Measurements from ENCODE around the gene PALM2AKAP2. TPM values are rescaled to one million over a fixed set of nuclear protein-coding genes. Genes with fewer than 3 reads are reported as not detected.

The PALM2AKAP2 gene
- under 1 TPM; 0.05 to 0.30 TPM for total RNA-seq

DNA sequence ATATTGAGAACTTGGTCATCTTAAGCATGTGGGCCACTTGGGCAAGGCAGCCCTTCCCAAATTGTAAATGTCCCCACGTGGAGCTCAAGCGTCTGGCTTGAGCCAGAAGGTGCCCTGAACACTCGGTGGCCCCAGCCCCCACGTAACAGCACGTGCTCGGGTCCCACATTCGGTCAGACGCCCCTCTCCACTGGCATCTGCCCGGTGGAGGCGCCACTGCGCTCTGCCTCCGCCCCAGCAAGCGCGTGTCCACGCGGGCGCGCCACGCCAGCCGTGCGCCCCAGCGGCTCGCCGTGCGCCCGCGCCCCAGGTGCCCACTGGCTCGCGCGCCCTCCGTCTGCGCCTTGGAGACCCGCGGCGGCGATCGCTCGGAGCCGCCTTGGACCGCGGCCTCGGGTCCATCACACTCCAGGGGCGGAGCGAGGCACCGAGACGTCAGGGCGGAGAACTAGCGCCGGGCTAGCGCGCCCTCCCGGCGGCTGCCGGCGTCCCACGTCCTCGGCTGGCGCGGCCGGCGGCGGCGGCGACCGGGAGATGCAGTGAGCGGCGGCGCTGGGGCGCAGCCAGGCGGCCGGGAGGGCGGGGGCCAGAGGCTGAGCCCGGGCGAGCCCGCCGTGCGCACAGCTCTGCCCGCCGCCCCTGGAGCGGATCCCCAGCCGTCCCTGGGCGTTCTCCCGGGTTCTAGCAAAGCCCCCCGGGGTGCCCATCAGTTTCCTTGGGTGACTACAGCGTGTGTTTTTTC, at the start of gene PALM2AKAP2:
TSS of gene PALM2AKAP2 (plus strand) at position 488 of the 742 bp plus-strand sequence. CDS start 291 bp downstream, outside the sequence.
- H3K27me3 Mint-ChIP-seq (ENCODE audit: low read depth) = peaks cover 57% of the 10 kb centered on the region
- no peak within 1 kb of the TSS for H3K27ac Mint-ChIP-seq
- no peaks in the 10 kb centered on the region for H3K36me3 Mint-ChIP-seq (ENCODE audit: insufficient read depth in 2 of 2)
- H3K4me3 Mint-ChIP-seq = peak within 1 kb of the TSS; percentile 35 to 36
- peak; percentile 1 to 7 for DNase-seq
- H3K4me1 Mint-ChIP-seq (ENCODE audit: low read depth) = no peaks in the 10 kb centered on the region
- ATAC-seq (replicated peaks in 1 of 2) = peak; percentile 23 to 50
- no peaks in the 10 kb centered on the region for H3K9me3 Mint-ChIP-seq

DNA sequence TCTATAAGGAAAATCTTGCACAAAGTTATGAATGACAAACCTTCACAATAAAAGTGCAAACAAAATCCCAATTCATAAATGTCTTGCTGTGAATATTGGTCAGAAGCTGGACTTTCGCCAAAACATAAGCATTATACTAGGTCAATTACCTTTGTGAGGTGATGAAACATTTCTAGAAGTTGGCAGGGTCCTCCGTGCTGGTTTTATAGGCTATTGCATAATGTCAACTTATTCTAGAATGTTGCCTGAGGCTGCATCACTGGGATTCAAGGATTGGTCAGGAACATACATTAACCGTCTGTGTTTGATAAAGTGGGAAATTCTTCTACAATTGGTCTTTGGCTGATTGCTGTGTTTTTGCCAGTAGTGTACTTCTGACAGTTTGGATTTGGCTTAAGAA, 49.8 kb upstream of the PALM2AKAP2 start:
- DNase-seq = no peak
- no peak overlapping the region for H3K27ac Mint-ChIP-seq
- no peaks in the 10 kb centered on the region for H3K36me3 Mint-ChIP-seq (ENCODE audit: insufficient read depth in 2 of 2)
- H3K27me3 Mint-ChIP-seq (ENCODE audit: low read depth) = peaks cover 10% of the 10 kb centered on the region
- peaks cover 6% of the 10 kb centered on the region for H3K4me1 Mint-ChIP-seq (ENCODE audit: low read depth)
- peaks cover 2 to 3% of the 10 kb centered on the region in 2 donors for H3K9me3 Mint-ChIP-seq
- H3K4me3 Mint-ChIP-seq = no peak overlapping the region
- ATAC-seq (replicated peaks in 1 of 2) = no peak

DNA sequence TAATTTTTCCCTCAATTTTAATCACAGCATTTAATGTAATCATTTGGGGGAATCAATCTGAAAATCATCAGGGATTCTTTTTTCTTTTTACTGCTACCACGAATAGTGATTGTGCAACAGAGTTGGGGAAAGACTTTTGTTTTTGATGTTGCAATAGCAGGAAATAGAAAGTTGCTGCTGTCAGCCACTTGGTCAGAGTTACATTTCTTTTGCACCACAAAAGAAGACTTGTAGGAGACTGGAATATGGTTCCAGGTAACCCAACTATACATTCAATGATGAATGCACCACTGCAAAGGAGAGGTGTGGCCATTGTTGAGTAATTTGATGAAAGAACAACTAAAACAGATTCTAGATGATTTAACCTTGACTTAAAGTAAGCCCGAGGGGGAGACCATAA, 46.3 kb upstream of the PALM2AKAP2 start:
- ATAC-seq (replicated peaks in 1 of 2) (peak; percentile 71 to 77), DNase-seq (no peak)
- Mint-ChIP-seq H3K36me3 (ENCODE audit: insufficient read depth in 2 of 2) (no peaks in the 10 kb centered on the region), H3K27ac (no peak overlapping the region), H3K4me3 (no peak overlapping the region), H3K9me3 (peaks cover 0 to 1% of the 10 kb centered on the region in 2 donors), H3K4me1 (ENCODE audit: low read depth) (peaks cover 6% of the 10 kb centered on the region), H3K27me3 (ENCODE audit: low read depth) (peaks cover 17% of the 10 kb centered on the region)

DNA sequence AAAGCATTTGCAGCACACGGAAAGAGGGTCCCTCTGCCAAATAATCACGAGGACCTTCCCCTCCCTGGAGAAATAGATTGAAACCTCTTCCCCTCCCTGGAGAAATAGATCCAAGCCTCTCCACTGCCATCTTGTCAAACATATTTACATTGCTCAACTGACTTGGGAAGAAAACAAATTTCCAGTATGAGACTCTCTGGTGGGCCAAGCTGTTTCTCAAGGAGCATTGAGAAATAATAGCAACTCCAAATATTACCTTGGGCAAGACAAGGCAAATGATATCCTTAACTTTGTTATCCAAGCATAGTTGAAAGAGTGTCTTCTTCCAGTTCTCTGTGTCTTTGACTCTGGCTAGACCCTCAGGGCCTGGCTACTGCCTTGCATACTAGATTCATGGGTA, 45.2 kb upstream of the PALM2AKAP2 start:
- no peak for DNase-seq
- no peak overlapping the region for H3K4me3 Mint-ChIP-seq
- H3K9me3 Mint-ChIP-seq = peaks cover 0 to 1% of the 10 kb centered on the region in 2 donors
- peaks cover 17% of the 10 kb centered on the region for H3K27me3 Mint-ChIP-seq (ENCODE audit: low read depth)
- no peak for ATAC-seq (replicated peaks in 1 of 2)
- peaks cover 6% of the 10 kb centered on the region for H3K4me1 Mint-ChIP-seq (ENCODE audit: low read depth)
- H3K27ac Mint-ChIP-seq = no peak overlapping the region
- no peaks in the 10 kb centered on the region for H3K36me3 Mint-ChIP-seq (ENCODE audit: insufficient read depth in 2 of 2)

DNA sequence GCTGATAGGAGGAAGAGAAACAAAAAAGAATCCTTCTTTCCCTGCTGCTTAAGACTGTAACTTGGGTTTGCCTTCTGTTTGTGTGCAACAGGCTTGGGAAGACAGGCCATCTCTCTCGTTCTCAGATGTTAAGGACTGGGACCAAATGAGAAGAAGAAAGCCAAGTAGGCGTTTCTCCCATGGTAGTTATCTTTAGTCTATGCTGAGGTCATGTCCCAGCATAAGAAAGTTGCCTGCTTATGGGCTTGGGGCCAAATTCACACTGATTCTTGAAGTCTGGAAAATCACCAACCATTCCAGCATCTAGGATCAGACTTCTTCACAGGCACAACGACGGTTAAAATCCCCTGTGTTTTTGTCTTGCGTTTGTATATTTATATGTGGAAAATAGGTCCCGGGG, 44.2 kb upstream of the PALM2AKAP2 start:
- DNase-seq (no peak), ATAC-seq (replicated peaks in 1 of 2) (no peak)
- H3K9me3 Mint-ChIP-seq = peaks cover 0 to 1% of the 10 kb centered on the region in 2 donors
- H3K36me3 Mint-ChIP-seq (ENCODE audit: insufficient read depth in 2 of 2) = no peaks in the 10 kb centered on the region
- no peak overlapping the region for H3K4me3 Mint-ChIP-seq
- H3K27ac Mint-ChIP-seq = no peak overlapping the region
- H3K27me3 Mint-ChIP-seq (ENCODE audit: low read depth) = peaks cover 13% of the 10 kb centered on the region
- H3K4me1 Mint-ChIP-seq (ENCODE audit: low read depth) = peaks cover 6% of the 10 kb centered on the region

DNA sequence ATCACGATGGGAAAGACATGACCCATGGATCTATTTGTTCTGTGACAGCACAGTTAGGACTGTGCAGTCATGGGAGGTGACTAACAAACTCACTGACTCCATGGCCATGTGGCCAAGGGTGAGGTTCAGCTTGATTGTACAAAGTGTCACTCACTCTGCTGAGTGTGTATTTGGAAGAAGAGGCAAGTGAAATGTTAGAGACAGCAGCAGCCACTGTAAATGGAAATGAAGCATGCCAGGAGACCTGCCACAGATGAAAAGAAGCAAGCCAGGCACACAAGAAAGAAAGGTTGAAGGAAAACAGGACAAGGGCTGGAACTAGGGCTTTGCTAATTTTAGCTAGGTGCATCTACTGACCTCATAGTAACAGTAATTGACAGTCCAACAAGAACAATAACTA, 42.7 kb upstream of the PALM2AKAP2 start:
- H3K27me3 Mint-ChIP-seq (ENCODE audit: low read depth) = peaks cover 18% of the 10 kb centered on the region
- no peak overlapping the region for H3K4me3 Mint-ChIP-seq
- ATAC-seq (replicated peaks in 1 of 2) = no peak

DNA sequence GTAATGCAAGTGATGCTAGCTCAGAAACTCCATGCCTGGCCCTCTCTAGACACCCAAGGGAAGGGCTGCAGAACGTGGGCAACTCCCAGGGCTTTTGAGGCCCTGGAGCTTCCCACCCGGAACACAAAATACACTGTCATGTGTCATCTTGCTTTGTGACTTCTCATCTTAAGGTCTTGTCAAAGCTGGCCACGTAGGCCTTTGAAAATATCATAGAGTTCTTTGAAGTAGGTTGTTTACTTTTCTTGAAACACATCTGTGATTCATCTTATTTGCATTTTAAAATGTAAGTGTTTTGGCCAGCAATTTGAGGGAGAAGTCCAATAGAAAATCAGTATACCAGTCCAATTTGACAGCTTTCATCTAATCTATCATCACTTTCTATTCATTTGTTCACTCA, 40.2 kb upstream of the PALM2AKAP2 start:
- H3K9me3 Mint-ChIP-seq = peaks cover 0 to 1% of the 10 kb centered on the region in 2 donors
- no peaks in the 10 kb centered on the region for H3K4me1 Mint-ChIP-seq (ENCODE audit: low read depth)
- ATAC-seq (replicated peaks in 1 of 2) (no peak), DNase-seq (no peak)
- H3K27me3 Mint-ChIP-seq (ENCODE audit: low read depth) = peaks cover 23% of the 10 kb centered on the region
- no peaks in the 10 kb centered on the region for H3K36me3 Mint-ChIP-seq (ENCODE audit: insufficient read depth in 2 of 2)
- no peak overlapping the region for H3K4me3 Mint-ChIP-seq
- no peak overlapping the region for H3K27ac Mint-ChIP-seq

More for the DNA sequence above, 42.7 kb upstream of the PALM2AKAP2 start:
- no peaks in the 10 kb centered on the region for H3K36me3 Mint-ChIP-seq (ENCODE audit: insufficient read depth in 2 of 2)
- DNase-seq = no peak
- peaks cover 6% of the 10 kb centered on the region for H3K4me1 Mint-ChIP-seq (ENCODE audit: low read depth)
- no peak overlapping the region for H3K27ac Mint-ChIP-seq
- peaks cover 0 to 1% of the 10 kb centered on the region in 2 donors for H3K9me3 Mint-ChIP-seq

DNA sequence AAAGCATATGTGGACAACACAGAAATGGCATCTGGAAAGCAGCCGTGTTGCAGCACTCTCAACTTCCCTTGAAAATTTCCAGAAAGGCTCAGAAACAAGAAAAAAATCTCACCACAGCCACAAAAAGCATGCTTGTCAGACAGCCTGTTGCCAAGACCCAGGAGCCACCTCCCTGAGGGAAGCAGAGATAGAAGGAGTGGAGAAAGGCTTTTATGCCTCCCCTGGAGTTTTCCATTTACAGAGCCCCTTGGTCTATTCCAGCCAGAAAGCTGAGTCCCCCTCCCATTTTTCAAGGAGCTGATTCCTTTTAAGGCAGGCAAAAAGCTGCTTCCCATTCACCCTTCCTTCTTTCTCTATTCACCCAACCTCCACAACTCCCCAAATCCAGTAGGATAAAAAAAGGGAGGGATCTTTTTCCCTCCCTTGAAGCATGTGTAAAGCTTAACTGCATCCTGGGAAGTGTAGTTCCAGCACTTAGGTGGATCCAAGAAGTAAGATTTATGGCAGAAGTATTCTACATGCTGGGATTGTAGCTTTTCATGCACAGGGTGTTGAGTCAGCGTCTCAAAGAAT, 37.1 kb upstream of the PALM2AKAP2 start:
- no peak overlapping the region for H3K4me3 Mint-ChIP-seq
- H3K27me3 Mint-ChIP-seq (ENCODE audit: low read depth) = peaks cover 36% of the 10 kb centered on the region
- DNase-seq = no peak
- no peaks in the 10 kb centered on the region for H3K4me1 Mint-ChIP-seq (ENCODE audit: low read depth)
- H3K9me3 Mint-ChIP-seq = no peaks in the 10 kb centered on the region
- no peak for ATAC-seq (replicated peaks in 1 of 2)
- no peaks in the 10 kb centered on the region for H3K36me3 Mint-ChIP-seq (ENCODE audit: insufficient read depth in 2 of 2)
- no peak overlapping the region for H3K27ac Mint-ChIP-seq

DNA sequence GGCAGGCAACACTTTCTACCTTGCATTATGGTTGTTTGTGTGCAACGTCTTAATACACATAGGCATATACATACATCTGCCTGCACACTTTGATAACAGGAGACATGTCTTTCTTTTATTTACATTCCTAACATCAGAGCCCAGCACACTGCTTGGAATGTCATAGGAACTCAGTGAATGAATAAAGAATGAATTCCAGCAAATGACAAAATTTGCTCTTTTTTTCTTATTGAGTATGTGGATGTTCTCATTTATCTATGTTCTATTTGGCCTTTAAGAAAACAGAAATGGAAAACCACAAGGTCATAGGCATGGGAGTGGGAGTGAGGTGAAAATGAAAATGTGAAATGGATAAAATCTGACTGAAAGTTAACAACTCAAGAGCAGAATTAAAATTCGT, 36.3 kb upstream of the PALM2AKAP2 start:
- DNase-seq (no peak), ATAC-seq (replicated peaks in 1 of 2) (no peak)

DNA sequence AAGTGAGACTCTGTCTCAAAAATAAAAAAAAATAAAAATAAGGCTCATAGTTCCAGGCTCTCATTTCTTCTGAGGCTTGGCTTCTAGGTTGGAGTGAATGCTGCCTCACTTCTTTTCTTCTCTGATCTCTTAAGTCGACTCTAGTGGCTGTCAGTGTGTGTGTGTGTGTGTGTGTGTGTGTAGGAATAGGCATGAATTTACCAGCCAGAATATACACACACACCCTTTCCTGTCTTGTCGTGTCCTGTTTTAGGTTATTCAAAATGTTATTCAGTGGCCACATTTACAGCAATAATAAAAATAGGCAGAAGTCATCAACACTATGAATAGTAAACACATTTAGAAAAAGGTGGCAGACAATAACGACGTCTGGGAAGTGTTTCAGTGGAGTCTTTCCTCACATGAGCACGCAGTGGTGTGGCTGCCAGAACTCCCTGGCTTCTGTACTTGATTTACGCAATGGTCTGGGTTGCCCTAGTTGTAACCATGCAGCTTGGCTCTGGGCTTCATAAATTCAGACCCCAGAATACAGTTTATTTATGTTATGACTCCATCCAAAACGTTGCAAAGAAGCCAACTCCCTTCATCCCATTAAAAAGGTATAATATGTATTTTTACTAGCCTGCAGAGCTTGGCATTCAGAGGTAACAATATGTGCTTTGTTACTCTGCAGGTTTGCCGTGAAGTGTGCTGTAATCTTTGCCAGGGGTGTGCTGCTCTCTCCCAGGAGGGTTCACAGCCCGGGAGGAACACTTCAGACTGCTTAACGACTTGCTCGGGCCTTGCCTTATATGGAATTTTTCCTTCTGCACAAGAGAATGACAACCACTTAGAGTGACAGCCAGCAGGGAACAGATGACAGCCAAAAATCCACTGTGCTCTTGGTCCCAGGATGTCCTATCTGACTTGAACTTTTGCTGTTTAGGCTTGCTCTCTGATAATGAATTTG, 34.4 kb upstream of the PALM2AKAP2 start:
- H3K27ac Mint-ChIP-seq = no peak overlapping the region
- ATAC-seq (replicated peaks in 1 of 2) (no peak), DNase-seq (no peak)
- H3K4me1 Mint-ChIP-seq (ENCODE audit: low read depth) = no peaks in the 10 kb centered on the region
- H3K9me3 Mint-ChIP-seq = peaks cover 0 to 1% of the 10 kb centered on the region in 2 donors
- H3K27me3 Mint-ChIP-seq (ENCODE audit: low read depth) = peaks cover 36% of the 10 kb centered on the region
- H3K4me3 Mint-ChIP-seq = no peak overlapping the region
- H3K36me3 Mint-ChIP-seq (ENCODE audit: insufficient read depth in 2 of 2) = no peaks in the 10 kb centered on the region

More for the DNA sequence above, 36.3 kb upstream of the PALM2AKAP2 start:
- no peak overlapping the region for H3K27ac Mint-ChIP-seq
- H3K4me3 Mint-ChIP-seq = no peak overlapping the region
- peaks cover 36% of the 10 kb centered on the region for H3K27me3 Mint-ChIP-seq (ENCODE audit: low read depth)
- no peaks in the 10 kb centered on the region for H3K4me1 Mint-ChIP-seq (ENCODE audit: low read depth)
- no peaks in the 10 kb centered on the region for H3K36me3 Mint-ChIP-seq (ENCODE audit: insufficient read depth in 2 of 2)
- no peaks in the 10 kb centered on the region for H3K9me3 Mint-ChIP-seq

DNA sequence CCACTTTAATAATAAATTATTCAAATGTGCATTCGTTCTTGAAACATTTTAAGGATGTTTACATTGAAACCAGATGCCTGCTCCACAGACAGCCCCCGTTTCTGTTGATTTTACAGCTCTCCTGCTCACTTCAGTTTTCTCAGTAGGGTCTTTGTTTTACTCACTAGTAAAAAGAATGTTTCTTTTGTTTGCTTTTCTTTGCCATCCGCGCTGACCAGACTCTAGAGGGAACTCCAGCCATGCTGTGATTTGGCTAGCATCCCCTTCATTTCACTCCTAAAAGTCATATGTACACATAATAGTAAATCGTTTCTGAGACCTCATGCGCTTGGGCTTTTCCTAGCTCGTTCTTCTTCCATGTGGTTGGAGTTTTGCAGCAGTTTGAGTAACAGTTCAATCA, 28.7 kb upstream of the PALM2AKAP2 start:
- Mint-ChIP-seq H3K4me3 (no peak overlapping the region), H3K27ac (no peak overlapping the region), H3K36me3 (ENCODE audit: insufficient read depth in 2 of 2) (no peaks in the 10 kb centered on the region), H3K4me1 (ENCODE audit: low read depth) (no peaks in the 10 kb centered on the region), H3K9me3 (peaks cover 0 to 1% of the 10 kb centered on the region in 2 donors), H3K27me3 (ENCODE audit: low read depth) (peaks cover 19% of the 10 kb centered on the region)
- no peak for ATAC-seq (replicated peaks in 1 of 2)
- no peak for DNase-seq

DNA sequence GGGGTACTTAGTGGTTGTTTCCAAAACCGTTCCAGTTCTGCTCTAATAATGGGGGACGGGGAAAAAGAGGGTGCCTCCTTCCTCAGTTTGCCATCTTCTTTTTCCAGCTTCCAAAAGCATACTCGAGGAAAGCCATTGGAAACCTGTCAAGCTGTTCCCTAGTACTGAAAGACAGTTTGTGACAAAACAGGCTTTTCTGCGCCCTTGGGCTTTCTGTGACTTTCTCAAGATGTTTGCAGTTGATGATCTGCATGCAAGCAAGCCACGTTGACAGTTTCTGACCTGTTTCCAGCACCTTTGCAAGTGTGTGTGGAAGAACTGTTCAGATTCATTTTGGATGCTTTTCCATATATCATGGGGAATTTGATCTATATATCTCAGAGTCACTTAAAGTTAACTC, 26.7 kb upstream of the PALM2AKAP2 start:
- Mint-ChIP-seq H3K36me3 (ENCODE audit: insufficient read depth in 2 of 2) (no peaks in the 10 kb centered on the region), H3K4me3 (no peak overlapping the region), H3K27ac (no peak overlapping the region), H3K4me1 (ENCODE audit: low read depth) (no peaks in the 10 kb centered on the region), H3K27me3 (ENCODE audit: low read depth) (peaks cover 34% of the 10 kb centered on the region), H3K9me3 (peaks cover 0 to 1% of the 10 kb centered on the region in 2 donors)
- DNase-seq (no peak), ATAC-seq (replicated peaks in 1 of 2) (no peak)

DNA sequence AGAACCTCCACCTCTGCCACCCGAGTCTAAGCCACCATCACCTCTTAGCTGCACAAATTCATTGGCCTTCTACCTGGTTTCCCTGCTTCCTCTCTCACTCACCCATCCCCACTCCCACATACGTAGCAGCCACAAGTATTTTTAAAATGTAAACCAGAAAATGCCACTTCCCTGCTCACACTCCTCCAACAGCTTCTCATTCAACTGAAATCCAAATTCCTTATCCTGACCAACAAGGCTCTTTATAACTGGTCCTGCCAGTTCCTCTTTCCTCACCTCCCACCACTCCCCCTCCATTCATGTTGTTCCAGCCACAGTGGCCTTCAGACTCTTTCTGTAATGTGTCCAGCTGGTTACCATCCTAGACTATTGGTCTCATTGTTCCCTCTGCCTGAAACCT, 25.0 kb upstream of the PALM2AKAP2 start:
- H3K4me3 Mint-ChIP-seq = no peak overlapping the region
- DNase-seq (no peak), ATAC-seq (replicated peaks in 1 of 2) (no peak)
- no peaks in the 10 kb centered on the region for H3K36me3 Mint-ChIP-seq (ENCODE audit: insufficient read depth in 2 of 2)
- no peaks in the 10 kb centered on the region for H3K4me1 Mint-ChIP-seq (ENCODE audit: low read depth)
- H3K27me3 Mint-ChIP-seq (ENCODE audit: low read depth) = peaks cover 34% of the 10 kb centered on the region
- H3K27ac Mint-ChIP-seq = no peak overlapping the region
- peaks cover 0 to 1% of the 10 kb centered on the region in 2 donors for H3K9me3 Mint-ChIP-seq

Data from activated T-cell treated with anti-CD3 and anti-CD28 coated beads, Interleukin-2, amount 50 U/mL, for 72 hours (primary cell).